Trophoblast cell (in vitro differentiated cells and primary cell): ENCODE results near the gene DDX49.

Source experiments
- DNase-seq, 2 donors: peaks; one replicate each; pipeline ENCODE4 v3.0.0-alpha.2; 2016
- H2AFZ ChIP-seq: 2 replicates; pipeline ENCODE4 v1.6.1; 2013; ENCODE audit warnings: low read length, moderate library complexity, mild to moderate bottlenecking; ENCODE audit not compliant: insufficient read depth, poor library complexity
- H2AK5ac ChIP-seq: 2 replicates; pipeline ENCODE4 v1.6.1; 2013; ENCODE audit warnings: mild to moderate bottlenecking, low read length
- H2BK120ac ChIP-seq: 2 replicates; pipeline ENCODE4 v1.6.1; 2013; ENCODE audit warnings: low read length, mild to moderate bottlenecking, moderate library complexity; ENCODE audit not compliant: insufficient read depth, poor library complexity
- H2BK12ac ChIP-seq: 2 replicates; pipeline ENCODE4 v1.6.1; 2013; ENCODE audit warnings: mild to moderate bottlenecking, low read length, moderate library complexity
- H2BK5ac ChIP-seq: 2 replicates; pipeline ENCODE4 v1.6.1; 2013; ENCODE audit warnings: low read length, low read depth, moderate library complexity, mild to moderate bottlenecking; ENCODE audit not compliant: poor library complexity
- H3K14ac ChIP-seq: 2 replicates; pipeline ENCODE4 v1.6.1; 2013; ENCODE audit warnings: mild to moderate bottlenecking, low read length
- H3K18ac ChIP-seq: 2 replicates; pipeline ENCODE4 v1.6.1; 2013; ENCODE audit warnings: mild to moderate bottlenecking, low read length
- H3K23ac ChIP-seq: 2 replicates; pipeline ENCODE4 v1.6.1; 2013; ENCODE audit warnings: low read length
- H3K27ac ChIP-seq: 2 replicates; pipeline ENCODE4 v1.5.1; 2013; ENCODE audit warnings: low read depth, mild to moderate bottlenecking, inconsistent platforms, low read length, moderate library complexity
- H3K27me3 ChIP-seq: 2 replicates; pipeline ENCODE4 v1.6.1; 2013; ENCODE audit warnings: inconsistent platforms, mild to moderate bottlenecking, low read length, moderate library complexity; ENCODE audit not compliant: insufficient read depth
- H3K36me3 ChIP-seq, 2 experiments: 1 replicate in 1 of 2; 2 replicates in 1 of 2; pipeline ENCODE4 v1.6.1; 2013; ENCODE audit warnings: low read length in 2 of 2, mild to moderate bottlenecking in 2 of 2, moderate library complexity in 1 of 2; ENCODE audit not compliant: insufficient read depth in 2 of 2, control insufficient read depth in 1 of 2
- H3K4ac ChIP-seq: 2 replicates; pipeline ENCODE4 v1.6.1; 2013; ENCODE audit warnings: low read depth, mild to moderate bottlenecking, low read length, moderate library complexity
- H3K4me1 ChIP-seq, 2 experiments: 1 replicate in 1 of 2; 2 replicates in 1 of 2; pipeline ENCODE4 v1.6.1; 2013; ENCODE audit warnings: low read length in 2 of 2, mild to moderate bottlenecking in 2 of 2, moderate library complexity in 1 of 2; ENCODE audit not compliant: insufficient read depth in 2 of 2, control insufficient read depth in 1 of 2
- H3K4me2 ChIP-seq: 2 replicates; pipeline ENCODE4 v1.6.1; 2013; ENCODE audit warnings: inconsistent platforms, mild to moderate bottlenecking, low read length, moderate library complexity
- H3K4me3 ChIP-seq: 2 replicates; pipeline ENCODE4 v1.5.1; 2013; ENCODE audit warnings: mild to moderate bottlenecking, low read depth, low read length, inconsistent platforms
- H3K79me1 ChIP-seq: one replicate; pipeline ENCODE4 v1.6.1; 2013; ENCODE audit warnings: low read length
- H3K79me2 ChIP-seq: 2 replicates; pipeline ENCODE4 v1.6.1; 2013; ENCODE audit warnings: low read length, mild to moderate bottlenecking; ENCODE audit not compliant: control insufficient read depth, insufficient read depth, poor library complexity
- H3K9ac ChIP-seq: 2 replicates; pipeline ENCODE4 v1.6.1; 2013; ENCODE audit warnings: mild to moderate bottlenecking, low read length
- H3K9me3 ChIP-seq: 2 replicates; pipeline ENCODE4 v1.6.1; 2013; ENCODE audit warnings: low read depth, mild to moderate bottlenecking, control low read depth, inconsistent platforms, low read length; ENCODE audit not compliant: insufficient read depth
- H4K12ac ChIP-seq: 2 replicates; pipeline ENCODE4 v1.6.1; 2013; ENCODE audit warnings: low read depth, mild to moderate bottlenecking, low read length, moderate library complexity
- H4K8ac ChIP-seq: 2 replicates; pipeline ENCODE4 v1.6.1; 2013; ENCODE audit warnings: low read depth, mild to moderate bottlenecking, low read length, moderate library complexity
- H4K91ac ChIP-seq: one replicate; pipeline ENCODE4 v1.6.1; 2013; ENCODE audit warnings: low read depth, mild to moderate bottlenecking, low read length, moderate library complexity
- WGBS: extraction: QIAGEN DNeasy Blood & Tissue Kit; methylation state at CpG from one replicate; pipeline ENCODE4 v1.1.7; 2013; ENCODE audit warnings: missing lambda C conversion rate; ENCODE audit not compliant: insufficient read length, insufficient coverage; ENCODE audit errors: extremely low coverage; 5-methylcytosine and 5-hydroxymethylcytosine counted together

The DDX49 gene

DNA sequence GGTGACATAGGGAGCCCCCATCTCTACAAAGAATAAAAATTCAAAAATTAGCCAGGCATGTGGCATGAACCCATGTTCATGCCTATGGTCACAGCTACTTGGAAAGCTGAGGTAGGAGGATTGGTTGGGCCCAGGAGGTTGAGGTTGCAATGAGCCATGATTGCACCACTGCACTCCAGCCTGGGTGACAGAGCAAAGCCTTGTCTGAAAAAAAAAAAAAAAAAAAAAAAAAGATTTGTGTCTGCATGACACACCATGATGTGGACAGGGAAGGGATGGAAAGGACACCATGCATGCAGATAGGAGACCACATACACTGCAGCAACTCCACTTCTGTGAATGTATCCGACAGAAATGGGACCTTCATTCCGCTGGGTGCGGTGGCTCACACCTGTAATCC is 55.5 kb downstream of the DDX49 start:
- H3K79me2 ChIP-seq: no peaks in the 10 kb centered on the region
- no peak overlapping the region for H3K4ac ChIP-seq
- no peaks in the 10 kb centered on the region for H3K79me1 ChIP-seq
- no peak overlapping the region for H4K12ac ChIP-seq
- no peak overlapping the region for H3K4me2 ChIP-seq
- no peak overlapping the region for H2BK12ac ChIP-seq
- H2BK120ac ChIP-seq: no peak overlapping the region
- H3K4me3 ChIP-seq: no peak overlapping the region
- H3K36me3 ChIP-seq: no peaks in the 10 kb centered on the region
- H3K23ac ChIP-seq: no peak overlapping the region
- no peak for DNase-seq
- no peak overlapping the region for H3K14ac ChIP-seq
- H3K4me1 ChIP-seq: no peaks in the 10 kb centered on the region
- no peaks in the 10 kb centered on the region for H3K27me3 ChIP-seq
- no peak overlapping the region for H4K91ac ChIP-seq
- no peak overlapping the region for H3K9ac ChIP-seq
- H3K9me3 ChIP-seq: no peaks in the 10 kb centered on the region
- H2BK5ac ChIP-seq: no peak overlapping the region
- H3K18ac ChIP-seq: no peak overlapping the region
- no CpG with 5 or more reads among the region's 3 CpGs for WGBS
- no peak overlapping the region for H4K8ac ChIP-seq
- H2AK5ac ChIP-seq: no peak overlapping the region
- no peak overlapping the region for H3K27ac ChIP-seq
- no peak overlapping the region for H2AFZ ChIP-seq

GRCh38 chr19:18975869-18976268 is 56.4 kb downstream of the DDX49 start:
- H2AK5ac ChIP-seq: no peak overlapping the region
- H3K9me3 ChIP-seq: no peaks in the 10 kb centered on the region
- no peak overlapping the region for H3K4me3 ChIP-seq
- no peak overlapping the region for H4K8ac ChIP-seq
- H3K4me1 ChIP-seq: no peaks in the 10 kb centered on the region
- no peak overlapping the region for H3K27ac ChIP-seq
- H3K23ac ChIP-seq: no peak overlapping the region
- no peak overlapping the region for H3K4ac ChIP-seq
- H4K91ac ChIP-seq: no peak overlapping the region
- H3K79me2 ChIP-seq: no peaks in the 10 kb centered on the region
- no peak overlapping the region for H2BK120ac ChIP-seq
- no peak overlapping the region for H3K4me2 ChIP-seq
- no peaks in the 10 kb centered on the region for H3K27me3 ChIP-seq
- no peak overlapping the region for H4K12ac ChIP-seq
- no peak overlapping the region for H2BK12ac ChIP-seq
- H3K79me1 ChIP-seq: no peaks in the 10 kb centered on the region
- H3K9ac ChIP-seq: no peak overlapping the region
- H3K18ac ChIP-seq: no peak overlapping the region
- no peak overlapping the region for H3K14ac ChIP-seq
- WGBS: no CpG with 5 or more reads among the region's 10 CpGs
- H3K36me3 ChIP-seq: no peaks in the 10 kb centered on the region
- H2AFZ ChIP-seq: no peak overlapping the region
- no peak overlapping the region for H2BK5ac ChIP-seq
- DNase-seq: no peak
